ENCODE measurements around the gene LARGE1.

DNA sequence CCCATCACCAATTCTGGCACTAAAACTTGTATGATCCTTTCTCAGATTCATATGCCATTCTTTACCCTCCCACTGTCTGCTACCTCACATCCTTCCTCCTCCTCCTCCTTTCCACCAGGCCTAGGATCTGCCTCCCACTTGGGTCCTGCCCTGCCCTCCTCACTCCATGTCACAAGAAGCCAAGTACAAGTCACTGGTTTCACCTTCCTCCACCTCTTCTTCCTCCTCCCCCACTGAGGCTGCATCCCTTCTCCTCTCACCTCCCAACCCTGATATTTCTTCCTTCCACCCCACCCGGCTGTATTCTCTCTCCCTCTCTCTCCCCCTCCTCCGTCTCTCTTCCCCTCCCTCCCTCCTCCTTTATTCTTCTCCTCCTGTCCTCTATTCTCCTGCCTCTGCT, 46.6 kb downstream of the LARGE1 start:
- TF ChIP-seq, protein P1, sequence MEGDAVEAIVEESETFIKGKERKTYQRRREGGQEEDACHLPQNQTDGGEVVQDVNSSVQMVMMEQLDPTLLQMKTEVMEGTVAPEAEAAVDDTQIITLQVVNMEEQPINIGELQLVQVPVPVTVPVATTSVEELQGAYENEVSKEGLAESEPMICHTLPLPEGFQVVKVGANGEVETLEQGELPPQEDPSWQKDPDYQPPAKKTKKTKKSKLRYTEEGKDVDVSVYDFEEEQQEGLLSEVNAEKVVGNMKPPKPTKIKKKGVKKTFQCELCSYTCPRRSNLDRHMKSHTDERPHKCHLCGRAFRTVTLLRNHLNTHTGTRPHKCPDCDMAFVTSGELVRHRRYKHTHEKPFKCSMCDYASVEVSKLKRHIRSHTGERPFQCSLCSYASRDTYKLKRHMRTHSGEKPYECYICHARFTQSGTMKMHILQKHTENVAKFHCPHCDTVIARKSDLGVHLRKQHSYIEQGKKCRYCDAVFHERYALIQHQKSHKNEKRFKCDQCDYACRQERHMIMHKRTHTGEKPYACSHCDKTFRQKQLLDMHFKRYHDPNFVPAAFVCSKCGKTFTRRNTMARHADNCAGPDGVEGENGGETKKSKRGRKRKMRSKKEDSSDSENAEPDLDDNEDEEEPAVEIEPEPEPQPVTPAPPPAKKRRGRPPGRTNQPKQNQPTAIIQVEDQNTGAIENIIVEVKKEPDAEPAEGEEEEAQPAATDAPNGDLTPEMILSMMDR (IDR thresholded peaks at IDR 0.05): no peak
- no peak for TF ChIP-seq POLR2A (IDR thresholded peaks at IDR 0.05)

All from uterus (tissue), 2 donors.